Ascending aorta (tissue), 2 donors: ENCODE results near the gene SIGMAR1. TPM values are rescaled to one million over a fixed set of nuclear protein-coding genes. Genes with fewer than 3 reads are reported as not detected.

Source experiments
- DNase-seq, 2 donors: peaks; one replicate each; pipeline ENCODE4 v3.0.0-alpha.2; 2019; ENCODE audit warnings: low spot score in 2 of 2
- H3K27ac ChIP-seq, 2 donors: fragments of 200-600 bp; sonication (generic); one replicate each; pipeline ENCODE4 v1.5.1; 2016 to 2017; ENCODE audit warnings: mild to moderate bottlenecking in 1 of 2
- H3K27me3 ChIP-seq: fragments of 200-600 bp; sonication (generic); one replicate; pipeline ENCODE4 v1.5.1; 2017
- H3K36me3 ChIP-seq, 2 donors: fragments of 200-600 bp; sonication (generic); one replicate each; pipeline ENCODE4 v1.5.1; 2016
- H3K4me1 ChIP-seq, 2 donors: fragments of 200-600 bp; sonication (generic); one replicate each; pipeline ENCODE4 v1.5.1; 2016 to 2017; ENCODE audit warnings: mild to moderate bottlenecking in 1 of 2
- H3K4me3 ChIP-seq, 2 donors: fragments of 200-600 bp; sonication (generic); one replicate each; pipeline ENCODE4 v1.5.1; 2016 to 2017; ENCODE audit warnings: mild to moderate bottlenecking in 1 of 2
- H3K9me3 ChIP-seq, 2 donors: fragments of 200-600 bp; sonication (generic); one replicate each; pipeline ENCODE4 v1.5.1; 2016
- intact Hi-C: fragments of 100-400 bp; cut with DNase I; formaldehyde crosslinking; loops from one replicate; pipeline ENCODE4 v1.15.1; 2023
- total RNA-seq: library from RNA; depleted of rRNA; stranded (reverse); fragments of >200 nt; gene quantifications from one replicate; pipeline ENCODE4 v1.1.0, GENCODE V29; 2016
- TF ChIP-seq, protein P1 (sequence below), 3 experiments: fragments of 200-600 bp in 2 of 3; fragments of 450-650 bp in 1 of 3; sonication (generic) in 2 of 3; IDR thresholded peaks; one replicate each; pipeline ENCODE4 v1.5.1; 2016 to 2019; ENCODE audit warnings: antibody characterized with exemption in 3 of 3, mild to moderate bottlenecking in 1 of 3, moderate library complexity in 1 of 3

The SIGMAR1 gene
- total RNA-seq, 1 donor from 2014 or later, result 61.3 TPM

DNA sequence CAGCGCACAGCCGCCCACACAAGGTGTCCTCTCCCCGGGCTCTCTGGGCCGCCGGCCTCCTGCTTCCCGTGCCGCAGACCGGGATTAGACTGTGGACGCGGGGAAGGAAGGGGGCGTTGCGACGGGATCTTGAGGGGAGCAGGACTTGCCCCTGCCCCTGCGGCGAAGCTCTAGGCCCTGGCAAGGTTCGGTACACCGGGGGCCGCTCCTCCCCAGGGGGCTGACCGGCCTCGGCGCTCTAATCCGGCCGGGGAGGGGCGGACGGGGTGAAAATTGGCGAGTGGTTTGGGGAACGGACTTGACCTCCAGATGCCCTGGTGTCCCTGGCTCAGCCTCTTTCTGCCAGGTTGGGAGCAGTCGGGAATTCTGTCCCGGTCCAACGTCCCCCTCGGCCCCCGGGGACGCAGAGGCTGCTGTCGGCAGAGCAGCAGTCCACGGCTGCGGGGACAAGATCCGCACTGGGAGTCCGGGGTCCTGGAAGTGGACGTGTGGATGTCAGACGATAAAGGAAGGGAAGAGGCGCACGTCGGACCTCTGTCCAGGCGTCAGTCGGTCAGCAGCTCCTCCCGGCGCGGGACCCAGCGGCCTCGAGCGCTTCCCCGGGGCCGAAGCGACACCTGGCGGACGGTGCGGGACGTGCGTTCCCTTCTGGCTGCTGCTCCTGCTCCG lies 46.2 kb downstream of the SIGMAR1 start:
- TF ChIP-seq, protein P1, sequence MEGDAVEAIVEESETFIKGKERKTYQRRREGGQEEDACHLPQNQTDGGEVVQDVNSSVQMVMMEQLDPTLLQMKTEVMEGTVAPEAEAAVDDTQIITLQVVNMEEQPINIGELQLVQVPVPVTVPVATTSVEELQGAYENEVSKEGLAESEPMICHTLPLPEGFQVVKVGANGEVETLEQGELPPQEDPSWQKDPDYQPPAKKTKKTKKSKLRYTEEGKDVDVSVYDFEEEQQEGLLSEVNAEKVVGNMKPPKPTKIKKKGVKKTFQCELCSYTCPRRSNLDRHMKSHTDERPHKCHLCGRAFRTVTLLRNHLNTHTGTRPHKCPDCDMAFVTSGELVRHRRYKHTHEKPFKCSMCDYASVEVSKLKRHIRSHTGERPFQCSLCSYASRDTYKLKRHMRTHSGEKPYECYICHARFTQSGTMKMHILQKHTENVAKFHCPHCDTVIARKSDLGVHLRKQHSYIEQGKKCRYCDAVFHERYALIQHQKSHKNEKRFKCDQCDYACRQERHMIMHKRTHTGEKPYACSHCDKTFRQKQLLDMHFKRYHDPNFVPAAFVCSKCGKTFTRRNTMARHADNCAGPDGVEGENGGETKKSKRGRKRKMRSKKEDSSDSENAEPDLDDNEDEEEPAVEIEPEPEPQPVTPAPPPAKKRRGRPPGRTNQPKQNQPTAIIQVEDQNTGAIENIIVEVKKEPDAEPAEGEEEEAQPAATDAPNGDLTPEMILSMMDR (IDR thresholded peaks at IDR 0.05), result peak; percentile 86 to 94 (median 93)
- Histone ChIP-seq H3K27me3 (peaks cover 7% of the 10 kb centered on the region), H3K4me3 (peak overlapping the region; percentile 46 to 72), H3K9me3 (no peaks in the 10 kb centered on the region), H3K4me1 (peaks cover 6 to 42% of the 10 kb centered on the region in 2 donors), H3K27ac (peak overlapping the region; percentile 26 to 39), H3K36me3 (no peaks in the 10 kb centered on the region)
- DNase-seq, result peak; percentile 44 to 90
- intact Hi-C loops, result loop anchor here (2.0 to 5.0 kb wide), 4 partner anchors 43 to 264 kb away; partner anchors contain the start of genes KIF24 and NUDT2

DNA sequence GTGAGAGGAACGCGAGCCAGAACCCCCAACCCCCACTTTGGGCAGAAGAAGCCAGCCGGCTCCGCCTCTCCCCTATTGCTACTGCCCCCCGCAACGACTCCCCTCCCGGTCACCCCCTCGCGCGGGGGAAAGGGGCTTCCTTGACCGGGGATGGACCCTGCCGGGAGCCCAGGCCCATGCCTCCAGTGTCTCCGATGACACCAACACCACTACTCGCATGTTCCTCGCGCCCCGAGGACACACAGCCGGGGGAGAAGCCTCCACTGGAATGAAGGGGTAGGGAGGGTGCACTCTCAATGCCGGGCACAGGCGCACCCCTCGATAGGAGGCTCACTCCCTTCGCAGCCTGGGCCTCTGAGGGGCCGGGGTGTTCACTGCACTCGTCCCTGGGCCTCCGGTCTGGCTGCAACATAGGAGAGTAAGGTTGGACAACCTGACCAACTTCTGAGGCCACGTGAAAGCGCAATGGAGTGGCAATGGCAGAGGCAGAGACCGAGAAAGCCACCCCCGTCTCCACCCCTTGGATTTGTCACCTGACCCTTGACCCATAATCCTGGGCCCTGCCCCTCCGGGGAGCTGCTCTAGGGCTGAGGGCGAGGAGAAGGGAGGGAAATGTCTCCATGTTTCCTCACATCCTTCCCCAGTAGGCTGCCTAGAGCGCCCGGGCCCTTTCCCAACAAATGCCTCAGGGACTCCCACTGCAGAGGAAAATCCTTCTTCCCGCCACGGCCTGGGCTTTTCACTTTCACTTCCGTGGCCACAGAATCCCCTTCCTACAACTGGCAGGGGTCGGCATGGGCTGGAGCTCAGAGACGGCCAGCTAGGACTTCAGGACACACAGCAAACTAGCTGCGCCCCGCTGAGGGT lies 47.0 kb downstream of the SIGMAR1 start:
- intact Hi-C loops, result loop anchor here (2.0 to 5.0 kb wide), 4 partner anchors 42 to 263 kb away; partner anchors contain the start of genes KIF24 and NUDT2
- Histone ChIP-seq H3K4me3 (peak overlapping the region; percentile 66 to 72), H3K9me3 (no peaks in the 10 kb centered on the region), H3K27ac (peak overlapping the region; percentile 26 to 39), H3K27me3 (peaks cover 12% of the 10 kb centered on the region), H3K4me1 (peaks cover 6 to 42% of the 10 kb centered on the region in 2 donors), H3K36me3 (no peaks in the 10 kb centered on the region)
- TF ChIP-seq, protein P1 (IDR thresholded peaks at IDR 0.05), result no peak
- DNase-seq, result peak in 1 of 2 donors; percentile 71

DNA sequence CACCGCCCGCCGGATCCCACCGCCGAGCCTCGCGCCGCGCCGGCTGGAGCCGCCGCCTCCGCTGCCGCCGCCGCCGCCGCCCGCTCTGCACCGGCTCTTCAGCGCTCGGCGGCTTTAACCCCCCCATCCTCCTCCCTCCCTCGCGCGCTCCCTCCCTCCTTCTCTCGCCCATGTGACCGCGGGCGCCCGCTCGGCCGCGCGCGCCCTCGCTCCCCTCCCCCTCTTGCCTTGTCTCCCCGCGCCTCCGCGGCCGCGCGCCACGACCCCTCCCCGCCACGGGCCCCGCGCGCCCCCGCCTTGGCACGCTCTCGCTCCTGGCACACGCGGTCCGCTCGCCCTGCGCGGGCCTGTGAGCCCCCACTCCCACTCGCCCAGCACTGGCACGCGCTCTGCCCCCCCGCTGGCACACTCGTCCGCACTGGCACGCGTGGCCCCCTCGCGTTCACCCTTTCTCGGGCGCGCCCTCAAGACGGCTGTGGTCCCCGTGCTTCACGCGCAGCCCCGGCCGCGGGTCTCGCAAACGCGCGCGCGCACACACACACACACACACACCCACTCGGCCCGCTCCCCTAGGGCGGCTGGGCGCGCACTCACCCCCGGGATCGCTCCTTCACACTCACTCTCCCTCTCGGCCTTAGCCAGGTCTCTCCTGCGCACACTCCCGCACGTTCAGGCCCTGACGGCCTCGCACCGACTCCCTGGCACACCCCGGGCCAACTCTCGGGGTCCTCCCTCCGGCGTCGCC lies 47.8 kb downstream of the SIGMAR1 start, which contains the start of gene CNTFR:
Gene CNTFR, minus strand, starts transcription at position 89 of the 745 bp plus-strand sequence. CDS start 20,743 bp downstream, outside the sequence.
- peak in 1 of 2 donors; percentile 72 for DNase-seq

DNA sequence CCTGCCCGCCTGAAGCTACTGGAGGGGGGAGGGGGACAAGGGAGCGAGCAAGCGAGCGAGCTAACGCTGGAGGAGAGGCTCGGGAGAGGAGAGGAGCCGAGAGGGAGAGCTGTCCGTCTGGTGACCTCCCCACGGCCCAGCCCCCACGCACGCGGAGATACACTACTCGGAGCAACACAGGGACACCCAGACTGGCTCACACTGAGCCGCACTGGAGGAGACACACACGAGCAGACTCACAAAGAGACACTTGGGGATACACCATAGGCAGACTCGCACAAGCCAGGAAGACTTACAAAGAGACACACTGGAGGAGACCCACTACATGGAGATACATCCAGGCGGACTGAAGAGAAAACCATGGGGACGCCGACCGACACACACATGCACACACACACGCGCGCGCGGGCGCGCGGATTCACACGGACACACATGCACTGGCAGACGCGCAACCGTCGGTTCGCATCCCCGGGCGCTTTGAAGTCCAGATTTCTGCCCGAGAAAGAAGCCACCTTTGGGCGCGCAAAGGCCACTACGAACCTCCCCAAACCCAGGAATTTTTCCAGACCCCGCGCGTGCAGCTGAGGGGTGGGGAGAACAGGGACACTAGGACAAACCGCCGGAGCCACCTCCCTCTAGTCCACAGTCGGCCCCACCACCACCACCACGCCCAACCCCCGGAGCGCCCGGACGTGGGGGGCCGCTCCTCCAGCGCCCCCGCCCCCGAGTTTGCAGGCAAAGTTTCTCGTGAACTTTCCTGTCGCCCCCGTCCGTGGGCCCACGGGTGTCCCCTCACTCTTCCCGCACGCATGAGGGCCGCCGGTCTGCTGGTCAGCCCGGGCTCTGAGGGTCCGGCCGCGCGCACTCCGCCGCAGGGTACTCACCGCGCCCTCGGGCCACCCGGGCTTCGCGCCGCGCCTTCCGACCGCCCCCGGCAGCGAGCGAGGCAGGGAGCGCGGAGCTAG lies 48.6 kb downstream of the SIGMAR1 start:
- Histone ChIP-seq H3K9me3 (no peaks in the 10 kb centered on the region), H3K36me3 (no peaks in the 10 kb centered on the region), H3K4me1 (peaks cover 6 to 39% of the 10 kb centered on the region in 2 donors), H3K4me3 (peak overlapping the region; percentile 66 to 72), H3K27me3 (peaks cover 15% of the 10 kb centered on the region), H3K27ac (no peak overlapping the region)
- no peak for DNase-seq
- TF ChIP-seq, protein P1 (IDR thresholded peaks at IDR 0.05), result no peak
- intact Hi-C loops, result loop anchor here (1.0 kb wide), 1 partner anchor 66 kb away; no protein-coding TSS in a partner anchor

More for the DNA sequence above, 47.8 kb downstream of the SIGMAR1 start, which contains the start of gene CNTFR:
- peaks cover 6 to 42% of the 10 kb centered on the region in 2 donors for H3K4me1 ChIP-seq
- H3K4me3 ChIP-seq, result peak within 1 kb of the TSS; percentile 66 to 72
- no peaks in the 10 kb centered on the region for H3K9me3 ChIP-seq
- intact Hi-C loops, result loop anchor here (1.0 to 5.0 kb wide), 5 partner anchors 41 to 263 kb away; partner anchors contain the start of genes KIF24 and NUDT2
- peaks cover 15% of the 10 kb centered on the region for H3K27me3 ChIP-seq
- H3K36me3 ChIP-seq, result no peaks in the 10 kb centered on the region
- H3K27ac ChIP-seq, result peak within 1 kb of the TSS in 1 of 2 donors; percentile 39
- TF ChIP-seq, protein P1 (IDR thresholded peaks at IDR 0.05), result no peak
